ENCODE data around the gene TAS1R2. TPM values are rescaled to one million over a fixed set of nuclear protein-coding genes. Genes with fewer than 3 reads are reported as not detected.

TAS1R2 gene
- total and polyA plus RNA-seq, 7 donors: not detected

- TF ChIP-seq CTCF (IDR thresholded peaks at IDR 0.05): no peak
- Histone ChIP-seq H3K27ac (peak overlapping the region; percentile 56), H3K27me3 (ENCODE audit: insufficient read depth in 3 of 3, low read length in 2 of 3) (no peaks in the 10 kb centered on the region), H3K4me3 (no peak overlapping the region), H3K36me3 (ENCODE audit: insufficient read depth in 1 of 2, low read depth in 1 of 2) (peaks cover 0 to 30% of the 10 kb centered on the region in 2 donors), H3K4me1 (peaks cover 32% of the 10 kb centered on the region), H3K9me3 (no peaks in the 10 kb centered on the region)
- ATAC-seq (peak; percentile 17 to 29 (median 19)), DNase-seq (no peak)
- intact Hi-C loops (cut with DNase I): no loop called here
- WGBS, 3 donors: 69 to 86% (median 74%) methylated on average over 23 to 24 of the region's 24 CpGs
Observed at GRCh38 chr1:18881642-18882431, 22.4 kb upstream of the TAS1R2 start.

- Histone ChIP-seq H3K27me3 (ENCODE audit: insufficient read depth in 3 of 3, low read length in 2 of 3) (no peaks in the 10 kb centered on the region), H3K4me3 (no peak overlapping the region), H3K27ac (no peak overlapping the region), H3K36me3 (ENCODE audit: insufficient read depth in 1 of 2, low read depth in 1 of 2) (peaks cover 0 to 36% of the 10 kb centered on the region in 2 donors), H3K4me1 (peaks cover 25% of the 10 kb centered on the region), H3K9me3 (no peaks in the 10 kb centered on the region)
- DNase-seq (no peak), ATAC-seq (no peak)
- WGBS, 3 donors: 96 to 98% (median 97%) methylated on average over 2 of the region's 2 CpGs
- no peak for TF ChIP-seq CTCF (IDR thresholded peaks at IDR 0.05)
- intact Hi-C loops (cut with DNase I): no loop called here
Observed at GRCh38 chr1:18881164-18881563, 21.7 kb upstream of the TAS1R2 start.

DNA sequence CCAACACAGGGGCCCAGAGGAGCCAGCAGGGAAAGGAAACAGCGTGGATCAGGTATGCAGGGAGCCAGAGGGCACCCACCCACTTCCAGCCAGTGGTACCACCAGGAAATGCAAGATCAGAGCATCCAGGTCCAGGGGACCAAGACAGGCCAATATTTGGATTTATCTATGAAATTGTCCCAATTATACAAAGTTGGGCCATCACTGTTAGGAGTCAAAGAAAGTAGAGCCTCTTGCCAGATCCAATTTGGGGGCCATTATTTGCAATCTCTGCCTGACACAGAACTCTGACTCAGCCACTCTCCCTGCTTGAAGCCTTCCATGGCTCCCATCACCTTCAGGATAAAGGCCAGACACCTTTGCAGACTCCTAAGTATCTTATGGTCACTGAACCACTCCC lies 21.1 kb upstream of the TAS1R2 start:
- ATAC-seq: no peak
- no peaks in the 10 kb centered on the region for H3K27me3 ChIP-seq (ENCODE audit: insufficient read depth in 3 of 3, low read length in 2 of 3)
- TF ChIP-seq CTCF (IDR thresholded peaks at IDR 0.05): no peak
- 94 to 100% (median 96%) methylated on average over 1 of the region's 1 CpG for WGBS, 3 donors
- H3K27ac ChIP-seq: no peak overlapping the region
- intact Hi-C loops (cut with DNase I): no loop called here
- no peak for DNase-seq
- H3K36me3 ChIP-seq (ENCODE audit: insufficient read depth in 1 of 2, low read depth in 1 of 2): peaks cover 0 to 42% of the 10 kb centered on the region in 2 donors
- no peak overlapping the region for H3K4me3 ChIP-seq
- peaks cover 20% of the 10 kb centered on the region for H3K4me1 ChIP-seq
- no peaks in the 10 kb centered on the region for H3K9me3 ChIP-seq

DNA sequence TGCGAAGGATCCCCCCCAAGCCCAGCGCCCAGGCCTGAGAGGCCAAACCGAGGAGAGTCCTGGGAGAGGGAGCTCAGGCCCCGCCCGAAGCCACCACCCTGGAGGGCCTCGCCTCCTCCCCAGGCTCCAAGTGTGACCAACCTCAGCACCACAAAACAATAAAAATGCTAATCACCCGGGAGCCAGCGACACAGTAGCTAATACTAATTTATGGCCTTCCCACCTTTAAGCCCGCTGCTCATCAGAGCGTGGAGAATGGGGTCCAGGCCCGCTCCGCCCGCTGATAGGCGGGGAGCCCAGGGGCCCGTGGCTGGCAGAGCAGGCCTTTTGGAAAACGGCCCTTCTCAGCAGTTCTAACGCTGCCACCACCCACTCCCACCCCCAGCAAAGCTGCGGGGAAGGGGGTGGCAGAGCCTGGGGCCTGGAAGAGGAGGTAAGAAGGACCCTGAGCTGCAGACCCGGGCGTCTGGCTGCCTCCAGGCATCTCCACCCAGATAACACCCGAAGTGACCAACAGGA lies 20.4 kb upstream of the TAS1R2 start:
- 82 to 84% (median 84%) methylated on average over 20 to 21 of the region's 21 CpGs for WGBS, 3 donors
- DNase-seq (no peak), ATAC-seq (no peak)
- Histone ChIP-seq H3K4me1 (peaks cover 16% of the 10 kb centered on the region), H3K36me3 (ENCODE audit: insufficient read depth in 1 of 2, low read depth in 1 of 2) (peaks cover 0 to 45% of the 10 kb centered on the region in 2 donors), H3K4me3 (no peak overlapping the region), H3K9me3 (no peaks in the 10 kb centered on the region), H3K27me3 (ENCODE audit: insufficient read depth in 3 of 3, low read length in 2 of 3) (no peaks in the 10 kb centered on the region), H3K27ac (no peak overlapping the region)
- TF ChIP-seq CTCF (IDR thresholded peaks at IDR 0.05): no peak
- intact Hi-C loops (cut with DNase I): loop anchor here in 1 of 2 donors (5.0 kb wide), 1 partner anchor 283 kb away; no protein-coding TSS in a partner anchor

All from psoas muscle (tissue), 8 donors.